ENCODE results near the gene DRP2. TPM values are rescaled to one million over a fixed set of nuclear protein-coding genes. Genes with fewer than 3 reads are reported as not detected.
A peak's percentile ranks its signal among the peaks of the same experiment; 100 is the strongest.
"Not testable (repeated sequence)": the region's sequence is repeated elsewhere in the genome, so short reads cannot be mapped to it uniquely, and the experiment has no call there.

The DRP2 gene
- polyA plus RNA-seq, 1 experiment: 4.3 TPM

DNA sequence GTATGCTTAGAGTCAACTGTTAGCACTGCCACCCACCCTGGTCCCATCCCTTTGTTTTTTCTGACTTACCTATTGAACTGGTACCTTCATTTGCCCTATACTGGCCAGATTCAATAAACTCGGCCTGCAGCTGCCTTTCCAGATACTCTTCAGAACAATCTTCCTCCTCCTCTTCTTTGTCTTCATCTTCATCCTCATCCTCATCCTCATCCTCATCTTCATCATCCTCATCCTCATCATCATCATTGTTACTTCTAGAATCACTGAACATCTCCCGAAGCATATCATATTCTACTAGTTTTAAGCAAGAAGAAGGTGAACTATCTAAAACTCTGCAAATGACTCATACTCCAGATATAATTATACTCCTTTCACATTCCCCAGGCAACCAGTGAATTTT, 56.7 kb downstream of the DRP2 start:
- TF ChIP-seq, protein P1, sequence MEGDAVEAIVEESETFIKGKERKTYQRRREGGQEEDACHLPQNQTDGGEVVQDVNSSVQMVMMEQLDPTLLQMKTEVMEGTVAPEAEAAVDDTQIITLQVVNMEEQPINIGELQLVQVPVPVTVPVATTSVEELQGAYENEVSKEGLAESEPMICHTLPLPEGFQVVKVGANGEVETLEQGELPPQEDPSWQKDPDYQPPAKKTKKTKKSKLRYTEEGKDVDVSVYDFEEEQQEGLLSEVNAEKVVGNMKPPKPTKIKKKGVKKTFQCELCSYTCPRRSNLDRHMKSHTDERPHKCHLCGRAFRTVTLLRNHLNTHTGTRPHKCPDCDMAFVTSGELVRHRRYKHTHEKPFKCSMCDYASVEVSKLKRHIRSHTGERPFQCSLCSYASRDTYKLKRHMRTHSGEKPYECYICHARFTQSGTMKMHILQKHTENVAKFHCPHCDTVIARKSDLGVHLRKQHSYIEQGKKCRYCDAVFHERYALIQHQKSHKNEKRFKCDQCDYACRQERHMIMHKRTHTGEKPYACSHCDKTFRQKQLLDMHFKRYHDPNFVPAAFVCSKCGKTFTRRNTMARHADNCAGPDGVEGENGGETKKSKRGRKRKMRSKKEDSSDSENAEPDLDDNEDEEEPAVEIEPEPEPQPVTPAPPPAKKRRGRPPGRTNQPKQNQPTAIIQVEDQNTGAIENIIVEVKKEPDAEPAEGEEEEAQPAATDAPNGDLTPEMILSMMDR (IDR thresholded peaks at IDR 0.05; ENCODE audit: low read depth, low read length): no peak
- ChIA-PET POLR2A (no interaction called here), CTCF (interaction anchor here (1.0 kb wide), 1 partner anchor 11 kb away, joined by 3 read pairs; no protein-coding TSS in a partner anchor)
- H3K9me3 ChIP-seq (ENCODE audit: control insufficient read depth, insufficient read depth, low read length): no peaks in the 10 kb centered on the region
- H3K27me3 ChIP-seq (ENCODE audit: control insufficient read depth, insufficient read depth, low read length): no peaks in the 10 kb centered on the region
- H3K27ac ChIP-seq (ENCODE audit: low read depth, low read length): no peak overlapping the region
- no peak for DNase-seq (ENCODE audit: low read depth, low spot score)
- no peak overlapping the region for H3K4me3 ChIP-seq (ENCODE audit: low read depth, low read length)

DNA sequence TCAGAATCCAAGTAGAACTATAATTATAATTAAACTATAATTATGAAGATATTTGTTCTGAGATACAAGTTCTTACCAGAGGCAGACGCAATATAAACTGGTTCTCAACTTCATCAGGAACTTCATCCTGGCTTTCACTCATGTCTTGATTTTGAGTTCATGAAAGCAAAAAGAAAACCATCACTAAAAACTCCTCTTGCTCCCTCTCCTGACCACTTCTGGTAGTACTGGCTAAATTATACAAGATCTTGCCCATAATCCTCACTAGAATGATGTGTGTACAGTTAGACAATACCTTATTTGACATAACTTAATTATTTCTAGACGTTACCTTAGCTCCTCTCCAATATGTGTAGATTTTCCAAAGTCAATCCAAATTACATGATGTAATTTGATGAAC, 67.8 kb downstream of the DRP2 start:
- ChIA-PET CTCF (interaction anchor here (0.6 to 3.6 kb wide), 15 partner anchors 9 to 425 kb away, joined by 3 to 15 read pairs (median 3); no protein-coding TSS in a partner anchor), POLR2A (no interaction called here)
- no peaks in the 10 kb centered on the region for H3K27me3 ChIP-seq (ENCODE audit: control insufficient read depth, insufficient read depth, low read length)
- H3K9me3 ChIP-seq (ENCODE audit: control insufficient read depth, insufficient read depth, low read length): peaks cover 6% of the 10 kb centered on the region; the same call in 1 of the 2 replicates
- peak; percentile 11 for DNase-seq (ENCODE audit: low read depth, low spot score)
- H3K4me3 ChIP-seq (ENCODE audit: low read depth, low read length): no peak overlapping the region
- TF ChIP-seq, protein P1 (IDR thresholded peaks at IDR 0.05; ENCODE audit: low read depth, low read length): peak; percentile 65
- no peak overlapping the region for H3K27ac ChIP-seq (ENCODE audit: low read depth, low read length)

- POLR2A ChIA-PET: no interaction called here
- peaks cover 6% of the 10 kb centered on the region; the same call in 1 of the 2 replicates for H3K9me3 ChIP-seq (ENCODE audit: control insufficient read depth, insufficient read depth, low read length)
- no peak within 1 kb of the TSS for H3K27ac ChIP-seq (ENCODE audit: low read depth, low read length)
- no peak for DNase-seq (ENCODE audit: low read depth, low spot score)
- TF ChIP-seq, protein P1 (IDR thresholded peaks at IDR 0.05; ENCODE audit: low read depth, low read length): no peak
- peak within 1 kb of the TSS; percentile 34 for H3K4me3 ChIP-seq (ENCODE audit: low read depth, low read length)
- no peaks in the 10 kb centered on the region for H3K27me3 ChIP-seq (ENCODE audit: control insufficient read depth, insufficient read depth, low read length)
- CTCF ChIA-PET: interaction anchor here (0.5 kb wide), 1 partner anchor 257 kb away, joined by 3 read pairs; no protein-coding TSS in a partner anchor
Measured at GRCh38 chrX:101290957-101291603, 71.5 kb downstream of the DRP2 start, which contains the start of gene TAF7L. Gene TAF7L (minus strand): TSS chrX:101291334. CDS start chrX:101287543, 3,791 bp downstream.

DNA sequence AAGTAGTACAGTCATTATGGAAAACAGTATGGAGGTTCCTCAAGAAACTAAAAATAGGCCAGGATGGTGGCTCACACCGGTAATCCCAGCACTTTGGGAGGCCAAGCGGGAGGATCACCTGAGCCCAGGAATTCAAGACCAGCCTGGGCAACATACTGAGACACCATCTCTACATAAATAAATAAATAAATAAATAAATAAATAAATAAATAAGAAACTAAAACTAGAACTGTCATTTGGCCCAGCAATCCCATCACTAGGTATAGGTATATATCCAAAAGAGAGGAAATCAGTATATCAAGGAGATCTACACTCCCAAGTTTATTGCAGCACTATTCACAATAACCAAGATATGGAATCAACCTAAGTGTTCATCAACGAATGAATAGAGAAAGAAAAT, 76.0 kb downstream of the DRP2 start:
- H3K9me3 ChIP-seq (ENCODE audit: control insufficient read depth, insufficient read depth, low read length); CTCF ChIA-PET; H3K27ac ChIP-seq (ENCODE audit: low read depth, low read length); H3K27me3 ChIP-seq (ENCODE audit: control insufficient read depth, insufficient read depth, low read length); DNase-seq (ENCODE audit: low read depth, low spot score); H3K4me3 ChIP-seq (ENCODE audit: low read depth, low read length); POLR2A ChIA-PET: not testable (repeated sequence)

DNA sequence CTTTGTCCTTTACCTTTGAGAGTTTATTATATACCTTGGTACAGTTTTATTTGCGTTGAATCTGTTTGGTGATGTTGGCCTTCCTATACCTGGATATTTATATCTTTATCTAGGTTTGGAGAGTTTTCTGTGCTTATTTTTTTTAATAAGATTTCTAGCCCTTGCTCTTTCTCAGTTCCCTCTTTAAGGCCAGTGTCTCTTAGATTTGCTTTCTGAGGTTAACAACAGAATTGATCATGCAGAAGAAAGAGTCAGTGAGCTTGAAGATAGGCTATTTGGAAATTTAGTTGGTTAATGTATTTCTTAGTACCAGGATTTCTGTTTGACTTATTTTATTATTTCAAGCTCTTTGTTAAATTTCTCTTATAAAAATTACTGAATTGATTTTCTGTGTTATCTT, 84.2 kb downstream of the DRP2 start:
- DNase-seq (ENCODE audit: low read depth, low spot score): no peak
- Histone ChIP-seq H3K27me3 (ENCODE audit: control insufficient read depth, insufficient read depth, low read length) (no peaks in the 10 kb centered on the region), H3K27ac (ENCODE audit: low read depth, low read length) (no peak overlapping the region), H3K9me3 (ENCODE audit: control insufficient read depth, insufficient read depth, low read length) (no peaks in the 10 kb centered on the region), H3K4me3 (ENCODE audit: low read depth, low read length) (no peak overlapping the region)
- TF ChIP-seq, protein P1 (IDR thresholded peaks at IDR 0.05; ENCODE audit: low read depth, low read length): no peak
- POLR2A ChIA-PET: no interaction called here
- CTCF ChIA-PET: no interaction called here

Small RNA genes within 50 kb of the gene (small RNA-seq; reads per million reads assigned to genes)
- not detected for gene Z70280.1 (ENCODE audit: insufficient read length, low read depth)

Other genes starting within 250 kb of the DRP2 start
- gene TRMT2B, start 167.7 kb upstream of the DRP2 start, polyA plus RNA-seq (2011; rRNA removed): 12.1 and 14.2 TPM in 2 replicates
- 54.9 and 58.6 TPM in 2 replicates for gene TMEM35A, start 140.9 kb upstream of the DRP2 start, polyA plus RNA-seq (2011; rRNA removed)
- gene CENPI, start 121.6 kb upstream of the DRP2 start, polyA plus RNA-seq (2011; rRNA removed): 3.7 and 5.0 TPM in 2 replicates
- 1.5 and 1.6 TPM in 2 replicates for gene TAF7L, start 71.5 kb downstream of the DRP2 start, polyA plus RNA-seq (2011; rRNA removed)
- 6.3 and 8.1 TPM in 2 replicates for gene TIMM8A, start 129.0 kb downstream of the DRP2 start, polyA plus RNA-seq (2011; rRNA removed)
- gene BTK, start 166.4 kb downstream of the DRP2 start, polyA plus RNA-seq (2011; rRNA removed): not detected in 2 replicates
- gene RPL36A, start 171.2 kb downstream of the DRP2 start, polyA plus RNA-seq (2011; rRNA removed): 2,019 and 2,123 TPM in 2 replicates
- gene GLA, start 188.1 kb downstream of the DRP2 start, polyA plus RNA-seq (2011; rRNA removed): 30.0 and 33.8 TPM in 2 replicates
- 58.6 and 64.8 TPM in 2 replicates for gene HNRNPH2, start 188.4 kb downstream of the DRP2 start, polyA plus RNA-seq (2011; rRNA removed)